SK-N-DZ (cell line): ENCODE data around the gene CBR1.

ENCODE experiments used
- DNase-seq: peaks from one replicate; pipeline ENCODE4 v3.0.0-alpha.2; 2015; ENCODE audit warnings: low spot score
- small RNA-seq, 2 experiments: library from RNA; depleted of rRNA; stranded (forward); fragments of <200 nt; gene quantifications; one replicate each; pipeline ENCODE3, GENCODE V24; 2014

CBR1 gene

DNA sequence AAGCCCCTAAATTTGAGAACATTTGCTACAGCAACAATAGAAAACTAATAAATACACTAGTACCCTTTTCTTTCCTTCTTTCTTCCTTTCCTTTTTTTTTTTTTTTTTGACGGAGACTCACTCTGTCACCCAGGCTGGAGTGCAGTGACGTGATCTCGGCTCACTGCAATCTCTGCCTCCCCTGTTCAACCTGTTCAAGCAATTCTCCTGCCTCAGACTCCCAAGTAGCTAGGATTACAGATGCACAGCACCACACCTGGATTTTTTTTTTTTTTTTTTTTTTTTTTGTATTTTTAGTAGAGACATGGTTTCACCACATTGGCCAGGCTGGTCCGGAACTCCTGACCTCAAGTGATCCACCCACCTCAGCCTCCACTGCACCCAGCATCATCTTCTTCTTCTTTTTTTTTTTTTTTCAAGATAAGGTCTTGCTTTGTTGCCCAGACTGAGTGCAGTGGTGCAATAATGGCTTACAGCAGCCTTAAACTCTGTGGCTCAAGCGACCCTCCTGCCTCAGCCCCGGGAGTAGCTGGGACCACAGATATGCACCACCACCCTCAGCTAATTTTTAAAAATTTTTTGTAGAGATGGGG lies 45.4 kb downstream of the CBR1 start:
- no peak for DNase-seq

DNA sequence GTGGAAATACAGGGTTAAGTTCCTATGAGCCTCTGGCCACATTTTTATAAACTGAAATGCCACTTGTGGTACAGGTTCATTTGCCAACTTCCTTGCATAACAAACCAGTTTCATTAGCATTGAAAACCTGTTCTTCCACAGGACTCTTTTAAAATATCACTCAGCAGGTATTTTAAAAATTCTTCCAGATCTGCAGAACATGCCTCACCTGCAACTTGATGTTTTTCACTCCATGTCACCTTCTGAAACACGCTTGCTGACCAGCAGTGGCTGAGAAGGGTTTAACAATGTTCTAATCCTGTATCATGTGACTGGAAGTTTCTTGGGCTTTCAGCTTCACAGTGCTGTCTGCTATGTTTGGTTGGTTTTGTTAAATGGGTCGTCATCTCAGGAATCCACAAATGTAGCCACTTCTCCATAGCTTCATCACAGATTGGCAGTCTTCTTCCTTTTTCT lies 47.5 kb downstream of the CBR1 start:
- no peak for DNase-seq

DNA sequence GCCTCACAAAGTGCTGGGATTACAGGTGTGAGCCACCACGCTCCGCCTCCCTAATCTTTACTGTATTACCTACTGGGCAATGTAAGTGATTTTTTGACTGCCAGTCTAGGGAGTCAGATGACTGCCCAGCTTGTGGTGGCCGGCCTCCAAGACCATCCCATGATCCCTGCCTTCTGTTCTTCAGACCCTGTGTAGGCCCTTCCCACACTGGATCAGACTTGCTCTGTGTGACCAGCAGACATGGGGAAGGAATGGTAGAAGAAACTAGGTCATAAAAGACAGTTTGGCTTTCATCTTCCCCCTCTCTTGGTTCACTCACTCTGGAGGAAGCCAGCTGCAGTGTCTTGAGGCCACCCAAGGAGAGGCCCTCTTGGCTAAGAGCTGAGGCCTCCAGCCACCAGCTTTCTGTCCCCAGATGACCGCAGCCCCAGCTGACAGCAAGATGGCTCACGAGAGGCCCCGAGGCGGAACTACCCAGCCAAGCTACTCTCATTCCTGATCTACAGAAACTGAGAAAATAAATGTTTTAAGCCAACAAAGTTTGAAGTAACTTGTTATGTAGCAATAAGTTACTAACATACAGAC lies 50.6 kb downstream of the CBR1 start:
- DNase-seq: no peak

Small RNAs within 50 kb of the gene (small RNA-seq; reads per million reads assigned to genes)
- 0 reads per million in 2 experiments for gene RNU6-992P
